Fibroblast of skin of right biceps (primary cell): Measurements from ENCODE around the gene PHF21A.

ENCODE experiments used
- DNase-seq: peaks from one replicate; pipeline ENCODE4 v3.0.0-alpha.2; 2013

PHF21A gene

GRCh38 chr11:46121301-46121723 is at the start of gene PHF21A:
TSS of gene PHF21A (minus strand) at chr11:46121454. CDS start at chr11:46084219, 37,235 bp downstream.
- DNase-seq = peak; percentile 98

- no peak for DNase-seq
These were observed 49.5 kb upstream of the PHF21A start for GRCh38 chr11:46170797-46171196.

- no peak for DNase-seq
These were observed 41.4 kb upstream of the PHF21A start for GRCh38 chr11:46162700-46163099.

DNA sequence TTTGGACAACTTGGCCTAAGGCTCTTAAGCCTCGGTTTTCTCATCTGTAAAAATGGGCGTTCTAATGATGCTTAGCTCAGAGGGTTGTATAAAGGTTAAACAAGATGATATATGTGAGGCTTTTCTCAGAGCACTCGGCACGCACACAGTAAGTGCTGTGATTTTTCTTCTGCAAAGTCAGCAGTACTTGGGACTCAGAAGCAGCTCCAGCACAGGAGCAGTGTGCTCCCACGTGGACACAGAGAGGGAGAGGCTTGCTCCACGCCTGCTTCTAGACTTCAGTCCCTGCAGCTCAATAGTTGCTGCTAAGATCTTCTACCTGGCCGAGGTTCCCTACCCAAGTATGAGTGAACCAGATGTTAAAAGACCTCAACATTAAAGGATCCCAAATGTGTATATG is 39.9 kb upstream of the PHF21A start:
- no peak for DNase-seq

- no peak for DNase-seq
These were observed 38.8 kb upstream of the PHF21A start for GRCh38 chr11:46160100-46160499.

DNA sequence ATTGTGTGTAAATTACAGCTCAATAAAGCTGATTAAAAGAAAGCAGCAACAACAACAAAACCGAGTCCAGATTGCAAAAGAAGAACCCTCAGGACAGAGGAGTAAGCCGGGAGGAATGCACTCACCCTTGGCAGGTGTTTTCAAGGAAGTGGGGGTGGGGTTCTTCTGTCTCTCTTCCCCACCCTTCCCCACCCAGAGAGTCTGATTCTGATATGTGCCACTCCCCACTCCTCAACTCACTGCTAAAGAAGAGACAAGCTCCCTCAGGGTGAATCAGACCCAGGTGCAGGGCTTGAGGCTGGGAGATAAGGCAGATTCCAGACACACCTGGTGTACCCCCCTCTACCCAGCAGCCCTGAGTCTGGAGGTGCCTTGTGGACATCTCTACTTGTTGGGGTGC is 38.4 kb upstream of the PHF21A start:
- no peak for DNase-seq

GRCh38 chr11:46149826-46150225 is 28.6 kb upstream of the PHF21A start:
- no peak for DNase-seq

GRCh38 chr11:46149342-46149741 is 28.1 kb upstream of the PHF21A start:
- DNase-seq = no peak

GRCh38 chr11:46144741-46145140 is 23.5 kb upstream of the PHF21A start:
- DNase-seq = no peak

- no peak for DNase-seq
These were observed 22.0 kb upstream of the PHF21A start for GRCh38 chr11:46143049-46143806.

- DNase-seq = no peak
These were observed 21.3 kb upstream of the PHF21A start for GRCh38 chr11:46142561-46142960.

- no peak for DNase-seq
These were observed 20.3 kb upstream of the PHF21A start for GRCh38 chr11:46141597-46141996.

GRCh38 chr11:46134540-46134939 is 13.3 kb upstream of the PHF21A start:
- DNase-seq = peak; percentile 16

GRCh38 chr11:46134061-46134460 is 12.8 kb upstream of the PHF21A start:
- DNase-seq = no peak

GRCh38 chr11:46133119-46133518 is 11.9 kb upstream of the PHF21A start:
- DNase-seq = no peak

DNA sequence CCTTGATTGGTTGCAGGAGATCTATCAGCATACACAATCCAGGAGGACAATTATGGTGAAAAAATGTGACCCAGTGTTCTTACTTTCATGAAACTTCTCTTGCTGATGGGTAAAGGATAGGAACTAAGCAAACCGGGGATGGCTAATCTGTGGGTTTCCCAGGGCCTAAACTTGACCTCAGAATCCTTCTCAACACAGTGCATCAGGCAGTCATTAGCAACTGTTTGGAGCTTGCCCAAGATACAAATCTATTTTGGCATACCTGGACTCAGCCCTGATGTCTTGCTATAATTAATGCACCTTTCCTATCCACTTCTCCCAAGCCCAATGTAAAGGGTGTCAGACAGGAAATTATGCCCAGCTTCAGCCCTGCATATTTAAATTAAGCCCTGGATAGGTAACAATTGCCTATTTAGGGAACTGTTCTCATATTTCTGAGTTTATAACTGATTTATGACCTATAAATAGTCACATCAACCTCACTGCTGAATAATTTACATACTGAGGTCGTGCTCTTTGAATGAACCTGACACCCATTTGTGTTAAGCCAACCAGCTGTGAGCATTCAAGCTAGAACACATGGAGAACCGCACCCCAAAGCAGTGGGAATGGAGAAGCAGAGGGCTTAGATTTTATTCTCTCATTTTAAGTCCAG is 9.2 kb upstream of the PHF21A start:
- no peak for DNase-seq

DNA sequence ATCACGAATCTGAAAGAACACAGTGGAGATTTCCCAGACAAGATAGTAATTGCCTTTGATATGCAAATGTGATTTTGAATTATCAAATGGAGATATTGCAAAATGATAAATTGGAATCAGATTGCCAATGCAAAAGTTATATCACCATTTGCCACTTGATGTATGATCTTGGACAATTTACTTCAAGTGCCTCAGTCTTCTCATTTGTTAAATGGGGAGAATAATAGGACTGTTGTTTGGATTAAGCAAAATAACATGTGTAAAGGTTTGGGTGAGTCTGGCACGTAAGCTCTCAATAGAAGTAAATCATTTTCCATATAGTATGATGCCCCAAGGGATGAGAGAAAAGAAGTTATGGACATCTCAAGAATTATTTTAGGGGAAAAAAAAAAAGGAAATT is 7.9 kb upstream of the PHF21A start:
- DNase-seq = no peak

DNA sequence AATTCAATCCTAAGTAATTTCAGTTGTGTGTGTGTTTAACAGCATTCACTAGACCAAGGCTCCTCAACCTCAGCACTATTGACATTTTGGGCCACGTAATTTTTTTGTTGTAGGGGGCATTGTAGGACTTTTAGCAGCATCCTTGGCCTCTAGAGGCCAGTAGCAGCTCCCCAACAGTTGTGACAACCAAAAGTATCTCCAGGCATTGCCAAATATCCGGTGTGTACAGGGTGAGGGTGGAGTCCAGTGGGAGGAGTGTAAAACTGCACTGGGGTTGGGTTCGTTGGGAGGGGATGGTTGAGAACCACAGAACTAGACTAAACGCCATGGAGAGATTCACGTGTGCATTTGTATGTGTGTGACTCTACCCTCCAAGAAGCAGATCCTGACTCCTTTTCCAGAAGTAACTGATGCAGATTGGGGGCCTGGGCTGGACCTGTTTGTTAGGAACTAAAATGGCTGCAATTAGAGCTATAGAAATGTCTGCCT is 5.9 kb upstream of the PHF21A start:
- peak; percentile 75 for DNase-seq

- no peak for DNase-seq
These were observed 4.0 kb upstream of the PHF21A start for GRCh38 chr11:46125284-46125683.

GRCh38 chr11:46122945-46123715 is 1.9 kb upstream of the PHF21A start:
- peak; percentile 42 for DNase-seq

GRCh38 chr11:46121724-46122477 is 647 bp upstream of the PHF21A start:
- peak; percentile 96 for DNase-seq

DNA sequence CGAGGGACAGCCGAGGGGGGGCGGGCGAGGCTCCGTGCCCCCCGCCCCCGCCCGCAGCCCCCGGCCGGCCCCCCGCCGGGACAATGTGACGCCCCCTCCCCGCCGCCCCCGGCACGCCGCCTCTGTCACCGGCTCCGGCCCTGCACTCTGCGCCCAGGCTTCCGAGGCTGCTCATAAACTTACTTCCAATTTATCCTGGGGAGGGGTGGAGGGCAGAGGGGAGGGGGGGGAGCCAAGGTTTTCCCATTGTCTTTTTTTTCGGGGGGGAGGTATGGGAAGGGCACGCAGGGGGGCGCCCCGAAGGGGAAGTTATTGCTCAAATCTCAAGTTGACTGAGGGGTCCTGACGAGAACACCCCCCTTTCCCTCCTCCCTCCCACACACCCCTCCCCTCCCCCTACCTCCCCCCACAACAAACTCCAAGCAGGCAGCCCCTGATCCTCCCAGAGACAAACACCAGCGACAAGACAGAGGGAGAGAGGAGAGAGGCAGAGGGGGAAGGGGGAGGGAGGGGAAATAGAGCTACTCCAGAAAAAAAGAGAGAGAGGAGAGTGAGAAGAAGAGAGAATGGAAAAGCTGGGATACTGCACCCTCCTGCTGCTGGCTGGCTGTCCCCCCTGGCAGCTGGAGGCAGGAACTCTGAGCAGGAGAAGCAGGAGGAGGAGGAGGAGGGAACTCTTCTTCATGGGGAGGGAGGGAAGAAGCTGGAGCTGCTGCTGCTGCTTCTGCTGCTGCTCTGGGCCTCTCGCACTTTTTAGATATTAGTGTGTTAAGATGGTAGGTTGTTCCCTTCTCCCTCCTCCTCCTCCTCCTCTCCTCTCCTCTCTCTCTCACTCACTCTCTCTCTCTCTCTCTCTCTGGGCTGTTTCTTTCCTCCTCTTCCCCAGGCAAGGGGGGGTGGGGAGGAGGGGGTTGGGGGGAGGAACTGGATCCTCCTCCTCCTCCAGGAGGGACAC is 631 bp downstream of the PHF21A start:
- peak; percentile 84 for DNase-seq
